Karpas-422 (cell line): ENCODE measurements around the gene KCNIP1. TPM values are rescaled to one million over a fixed set of nuclear protein-coding genes. Genes with fewer than 3 reads are reported as not detected.

Experiments
- DNase-seq: peaks from one replicate; pipeline ENCODE4 v3.0.0-alpha.2; 2015
- H2AFZ ChIP-seq: fragments of 200-600 bp; sonication (generic); 2 replicates; pipeline ENCODE4 v1.6.1; 2014; ENCODE audit warnings: antibody characterized with exemption, low read length, mixed read lengths
- H3K27ac ChIP-seq: fragments of 200-600 bp; sonication (generic); 2 replicates; pipeline ENCODE4 v1.5.1; 2014; ENCODE audit warnings: mild to moderate bottlenecking, low read length, moderate library complexity
- H3K27me3 ChIP-seq: fragments of 200-600 bp; sonication (generic); 2 replicates; pipeline ENCODE4 v1.6.1; 2014; ENCODE audit warnings: low read length, mixed read lengths
- H3K36me3 ChIP-seq: fragments of 200-600 bp; sonication (generic); 2 replicates; pipeline ENCODE4 v1.6.1; 2014; ENCODE audit warnings: low read length, mixed read lengths; ENCODE audit not compliant: insufficient read depth
- H3K4me1 ChIP-seq: fragments of 200-600 bp; sonication (generic); 2 replicates; pipeline ENCODE4 v1.6.1; 2014; ENCODE audit warnings: mild to moderate bottlenecking, low read length, mixed read lengths
- H3K4me2 ChIP-seq: fragments of 200-600 bp; sonication (generic); 2 replicates; pipeline ENCODE4 v1.6.1; 2014; ENCODE audit warnings: low read length, low read depth, mild to moderate bottlenecking; ENCODE audit not compliant: poor library complexity, severe bottlenecking
- H3K4me3 ChIP-seq: fragments of 200-600 bp; sonication (generic); 2 replicates; pipeline ENCODE4 v1.5.1; 2014; ENCODE audit warnings: mild to moderate bottlenecking, antibody characterized with exemption, low read length, mixed read lengths
- H3K79me2 ChIP-seq: fragments of 200-600 bp; sonication (generic); 2 replicates; pipeline ENCODE4 v1.6.1; 2014; ENCODE audit warnings: mild to moderate bottlenecking, low read length, mixed read lengths
- H3K9ac ChIP-seq: fragments of 200-600 bp; sonication (generic); 2 replicates; pipeline ENCODE4 v1.6.0; 2014; ENCODE audit warnings: low read length
- H3K9me2 ChIP-seq: fragments of 200-600 bp; sonication (generic), shearing (Covaris generic); replicated peaks from 2 replicates; pipeline ENCODE4 v1.6.0; 2014; ENCODE audit warnings: mild to moderate bottlenecking, low read length, moderate library complexity; ENCODE audit not compliant: insufficient read depth
- H3K9me3 ChIP-seq: fragments of 300-700, 200-600 bp; sonication (generic); 2 replicates; pipeline ENCODE4 v1.6.1; 2014; ENCODE audit warnings: low read length, mixed read lengths
- H4K20me1 ChIP-seq: fragments of 200-600 bp; sonication (generic); 2 replicates; pipeline ENCODE4 v1.6.1; 2014; ENCODE audit warnings: mild to moderate bottlenecking, antibody characterized with exemption, low read length, low read depth; ENCODE audit not compliant: insufficient read depth
- total RNA-seq: library from RNA; depleted of rRNA; stranded (reverse); fragments of >200 nt; shearing (Covaris generic); gene quantifications from 2 replicates; pipeline ENCODE4 v1.2.3, GENCODE V29; 2014; ENCODE audit warnings: low replicate concordance

Gene KCNIP1
- total RNA-seq, 1 experiment from 2014 or later, result not detected

DNA sequence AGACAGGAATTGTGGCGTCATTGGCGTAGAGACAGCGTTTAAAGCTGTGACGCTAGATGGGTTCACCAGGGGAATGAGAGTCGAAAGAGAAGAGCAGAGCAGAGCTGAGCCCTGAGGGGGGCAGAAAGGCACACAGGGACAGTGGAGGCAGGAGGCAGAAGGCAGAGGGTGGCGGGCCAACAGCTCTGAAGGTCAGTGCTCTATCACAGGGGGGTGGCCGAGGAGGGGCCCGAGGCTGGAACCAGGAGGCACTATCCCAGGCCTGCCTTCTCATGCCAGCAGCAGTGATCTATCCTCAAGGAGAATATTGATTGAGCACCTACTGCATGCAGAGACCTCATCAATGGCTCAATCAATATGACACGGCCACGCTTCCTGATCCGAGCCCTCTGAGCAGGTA, 132.4 kb downstream of the KCNIP1 start:
- H3K9me2 ChIP-seq, result no peaks in the 10 kb centered on the region
- H3K4me1 ChIP-seq, result peaks cover 22% of the 10 kb centered on the region
- no peaks in the 10 kb centered on the region for H3K27me3 ChIP-seq
- no peaks in the 10 kb centered on the region for H3K9me3 ChIP-seq
- H3K27ac ChIP-seq, result no peak overlapping the region
- DNase-seq, result no peak
- H3K4me2 ChIP-seq, result no peak overlapping the region
- no peaks in the 10 kb centered on the region for H3K79me2 ChIP-seq
- no peak overlapping the region for H3K9ac ChIP-seq
- H3K4me3 ChIP-seq, result no peak overlapping the region
- no peaks in the 10 kb centered on the region for H3K36me3 ChIP-seq
- H4K20me1 ChIP-seq, result no peaks in the 10 kb centered on the region
- H2AFZ ChIP-seq, result no peak overlapping the region

DNA sequence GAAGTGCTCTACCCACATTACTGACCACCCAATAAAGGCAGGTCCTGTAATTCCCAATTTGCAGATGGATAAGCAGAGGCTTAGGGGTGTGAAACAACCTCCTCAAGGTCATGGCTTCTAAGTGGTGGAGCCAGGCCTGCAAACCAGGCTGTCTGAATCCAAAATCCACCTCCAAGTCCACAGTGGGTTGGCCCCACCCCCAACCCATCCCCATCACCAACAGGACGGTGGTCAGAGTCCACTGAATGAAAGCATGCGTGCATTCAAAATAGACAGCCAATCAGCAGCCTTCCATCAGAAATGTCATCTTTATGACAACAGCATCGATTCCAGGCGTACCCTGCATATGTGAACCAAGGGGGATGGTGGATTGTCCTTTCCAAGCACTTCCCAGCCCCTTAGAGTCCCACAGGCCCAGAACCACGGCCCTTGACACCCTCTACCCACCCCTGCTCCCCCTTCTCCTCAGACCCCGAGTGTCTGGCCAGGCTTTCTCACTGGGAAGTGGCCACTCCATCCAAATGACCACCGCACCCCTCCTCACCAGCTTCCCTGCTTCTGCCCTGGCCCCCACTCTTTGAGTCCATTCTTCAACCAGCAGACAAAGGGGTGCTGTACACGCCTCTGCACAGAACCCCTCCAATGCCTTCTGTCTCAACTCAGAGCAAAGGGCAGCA, 133.1 kb downstream of the KCNIP1 start:
- no peaks in the 10 kb centered on the region for H4K20me1 ChIP-seq
- H3K4me3 ChIP-seq, result no peak overlapping the region
- no peak overlapping the region for H3K27ac ChIP-seq
- no peak for DNase-seq
- H3K79me2 ChIP-seq, result no peaks in the 10 kb centered on the region
- no peaks in the 10 kb centered on the region for H3K36me3 ChIP-seq
- H3K9me3 ChIP-seq, result no peaks in the 10 kb centered on the region
- H3K4me1 ChIP-seq, result peaks cover 26% of the 10 kb centered on the region
- H3K27me3 ChIP-seq, result no peaks in the 10 kb centered on the region
- no peak overlapping the region for H3K9ac ChIP-seq
- no peak overlapping the region for H2AFZ ChIP-seq
- no peaks in the 10 kb centered on the region for H3K9me2 ChIP-seq
- no peak overlapping the region for H3K4me2 ChIP-seq

DNA sequence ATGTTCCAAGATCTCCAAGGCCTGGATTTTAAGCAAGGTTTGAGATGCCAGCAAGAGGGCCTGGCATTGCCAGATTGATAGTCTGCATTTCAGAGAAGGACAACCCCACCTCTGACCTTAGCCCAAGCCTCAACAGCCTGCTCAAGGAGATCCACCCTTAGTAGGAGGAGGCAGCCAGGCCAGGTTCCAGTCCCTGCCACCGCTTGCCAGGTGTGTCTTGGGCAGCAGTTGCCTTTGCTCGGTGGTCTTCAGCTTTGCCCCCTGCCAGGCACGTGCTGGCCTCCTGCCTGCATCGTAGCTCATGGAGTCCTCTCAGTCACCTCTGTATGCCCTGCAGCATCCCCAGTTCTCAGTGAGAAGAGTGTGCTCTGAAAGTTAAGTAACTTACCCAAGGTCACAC, 134.2 kb downstream of the KCNIP1 start:
- no peak for DNase-seq
- H2AFZ ChIP-seq, result no peak overlapping the region
- no peak overlapping the region for H3K27ac ChIP-seq
- H3K9ac ChIP-seq, result no peak overlapping the region
- H3K27me3 ChIP-seq, result no peaks in the 10 kb centered on the region
- no peaks in the 10 kb centered on the region for H3K9me2 ChIP-seq
- no peaks in the 10 kb centered on the region for H3K9me3 ChIP-seq
- no peak overlapping the region for H3K4me3 ChIP-seq
- no peak overlapping the region for H3K4me2 ChIP-seq
- no peaks in the 10 kb centered on the region for H4K20me1 ChIP-seq
- H3K4me1 ChIP-seq, result peaks cover 23% of the 10 kb centered on the region
- H3K79me2 ChIP-seq, result no peaks in the 10 kb centered on the region
- H3K36me3 ChIP-seq, result no peaks in the 10 kb centered on the region

DNA sequence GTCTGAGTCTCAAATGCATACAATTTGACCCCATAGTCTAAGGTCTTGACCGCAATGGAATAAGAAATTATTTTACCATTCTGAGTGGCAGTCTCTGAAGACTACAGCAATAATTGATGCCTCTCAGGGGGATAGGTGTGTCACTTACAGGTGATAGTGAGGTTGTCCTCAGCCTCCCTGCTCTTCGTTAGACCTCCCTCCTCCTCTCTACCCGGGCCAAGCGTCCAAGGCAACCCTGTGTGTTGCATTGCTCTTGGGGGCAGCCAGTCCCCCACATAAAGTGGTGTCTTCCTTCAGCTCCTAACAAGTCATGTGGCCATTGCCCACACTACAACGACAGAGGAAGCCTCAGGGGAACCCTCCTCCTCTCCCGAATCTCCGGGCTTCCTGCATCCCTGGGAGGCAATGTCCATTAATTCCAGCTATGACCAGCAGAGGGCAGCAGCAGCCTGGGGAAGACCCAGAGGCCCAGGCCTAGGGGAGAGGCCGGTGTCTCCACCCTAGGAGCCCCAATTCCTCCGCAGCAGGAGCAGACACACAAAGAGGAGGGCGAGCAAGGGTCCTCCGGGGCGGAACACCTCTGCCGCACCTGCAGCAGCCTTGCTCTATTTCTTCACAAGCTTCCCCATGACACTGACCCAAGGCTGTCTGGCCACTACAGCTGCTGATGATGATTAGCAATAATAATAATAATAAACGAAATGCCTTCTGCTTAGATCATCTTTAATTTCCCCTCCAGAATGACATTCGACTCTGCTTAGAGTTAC, 134.8 kb downstream of the KCNIP1 start:
- DNase-seq, result peak; percentile 89
- H3K4me2 ChIP-seq, result no peak overlapping the region

DNA sequence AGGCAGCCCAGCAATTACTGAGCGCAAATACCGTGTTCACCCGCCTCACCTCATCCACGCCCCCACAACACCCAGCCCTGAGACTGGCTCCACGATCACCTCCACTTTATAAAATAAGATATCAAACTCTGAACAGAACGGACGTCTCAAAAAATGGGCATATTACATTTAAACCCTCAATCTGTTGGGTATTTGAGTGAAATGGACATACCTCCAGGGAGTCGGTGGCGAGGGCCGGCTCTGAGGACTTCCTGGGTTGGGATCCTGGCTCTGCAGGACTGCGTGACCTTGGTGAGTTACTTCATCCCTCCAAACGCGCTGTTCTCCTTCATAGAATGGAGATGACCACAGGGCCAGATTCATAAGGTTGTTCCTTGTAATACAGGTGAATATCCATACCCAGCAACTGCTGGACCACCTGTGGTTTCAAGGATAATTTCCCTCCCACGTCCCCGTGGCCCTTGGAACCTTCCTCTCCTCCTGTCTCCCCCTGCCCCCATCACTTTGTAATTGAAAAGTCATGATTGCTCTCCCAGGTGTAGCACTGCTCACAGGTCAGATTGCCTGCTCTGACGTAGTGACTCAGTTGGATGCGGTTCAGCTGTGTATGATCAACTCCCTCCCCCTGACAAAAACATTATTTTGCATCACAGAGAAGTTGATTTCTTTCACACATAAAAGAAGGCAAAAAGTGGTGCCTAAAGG, 135.6 kb downstream of the KCNIP1 start:
- no peaks in the 10 kb centered on the region for H3K9me2 ChIP-seq
- no peaks in the 10 kb centered on the region for H3K79me2 ChIP-seq
- peaks cover 13% of the 10 kb centered on the region for H3K4me1 ChIP-seq
- DNase-seq, result no peak
- no peak overlapping the region for H3K4me3 ChIP-seq
- no peaks in the 10 kb centered on the region for H3K36me3 ChIP-seq
- no peak overlapping the region for H2AFZ ChIP-seq
- no peak overlapping the region for H3K4me2 ChIP-seq
- no peak overlapping the region for H3K27ac ChIP-seq
- no peaks in the 10 kb centered on the region for H4K20me1 ChIP-seq
- no peak overlapping the region for H3K9ac ChIP-seq
- no peaks in the 10 kb centered on the region for H3K9me3 ChIP-seq
- no peaks in the 10 kb centered on the region for H3K27me3 ChIP-seq

More for the DNA sequence above, 134.8 kb downstream of the KCNIP1 start:
- Histone ChIP-seq H3K4me3 (no peak overlapping the region), H3K27me3 (no peaks in the 10 kb centered on the region), H3K9me2 (no peaks in the 10 kb centered on the region), H3K9ac (no peak overlapping the region), H3K9me3 (no peaks in the 10 kb centered on the region), H3K4me1 (peaks cover 19% of the 10 kb centered on the region), H3K36me3 (no peaks in the 10 kb centered on the region), H3K79me2 (no peaks in the 10 kb centered on the region), H4K20me1 (no peaks in the 10 kb centered on the region), H3K27ac (no peak overlapping the region), H2AFZ (no peak overlapping the region)

DNA sequence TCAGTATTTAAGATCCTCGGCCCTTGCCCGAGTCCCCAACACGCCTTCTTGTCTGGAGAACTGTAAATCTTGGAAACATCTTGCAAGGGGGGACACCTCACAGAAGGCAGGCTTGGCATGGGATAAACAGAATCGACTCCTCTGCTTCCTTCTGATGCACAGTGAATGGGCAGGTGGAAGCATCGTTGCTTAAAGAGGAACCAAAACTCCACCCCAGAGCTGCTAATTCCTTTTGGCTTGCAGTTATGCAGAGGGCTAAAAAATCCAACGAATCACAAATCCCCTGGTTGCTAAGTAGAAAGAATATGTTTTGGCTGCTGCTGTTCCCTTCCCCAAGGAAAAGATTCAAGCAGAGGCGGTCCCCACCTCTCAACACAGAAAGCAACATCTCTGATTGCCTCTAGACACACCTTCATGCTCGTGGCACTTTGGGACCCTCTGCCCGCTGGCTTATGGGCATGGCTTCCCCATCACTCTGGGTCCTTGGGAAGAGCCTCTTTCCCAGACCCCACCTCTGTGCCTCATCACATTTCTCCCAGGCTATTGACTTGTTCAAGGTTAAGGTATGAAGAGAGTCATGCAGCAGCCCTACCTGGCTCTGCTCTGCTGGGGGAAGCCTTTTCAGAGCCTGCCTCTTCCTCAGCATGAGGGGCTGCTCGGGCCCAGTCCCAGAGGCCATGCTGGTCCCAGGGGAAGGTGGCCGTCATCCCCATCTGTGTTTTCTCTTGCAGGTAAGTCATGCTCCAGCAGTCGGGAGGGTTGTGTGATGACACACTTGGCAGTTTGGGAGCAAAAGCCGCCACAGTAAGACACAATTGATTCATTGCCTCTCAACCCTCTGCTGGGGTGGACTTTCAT, 137.1 kb downstream of the KCNIP1 start:
- H3K4me3 ChIP-seq, result no peak overlapping the region
- H3K9ac ChIP-seq, result no peak overlapping the region
- H3K4me2 ChIP-seq, result peak overlapping the region; percentile 9
- H3K27me3 ChIP-seq, result no peaks in the 10 kb centered on the region
- no peak overlapping the region for H3K27ac ChIP-seq
- no peak overlapping the region for H2AFZ ChIP-seq
- H4K20me1 ChIP-seq, result no peaks in the 10 kb centered on the region
- H3K36me3 ChIP-seq, result no peaks in the 10 kb centered on the region
- H3K4me1 ChIP-seq, result peaks cover 13% of the 10 kb centered on the region
- no peaks in the 10 kb centered on the region for H3K79me2 ChIP-seq
- H3K9me3 ChIP-seq, result no peaks in the 10 kb centered on the region
- DNase-seq, result peak; percentile 69
- no peaks in the 10 kb centered on the region for H3K9me2 ChIP-seq

DNA sequence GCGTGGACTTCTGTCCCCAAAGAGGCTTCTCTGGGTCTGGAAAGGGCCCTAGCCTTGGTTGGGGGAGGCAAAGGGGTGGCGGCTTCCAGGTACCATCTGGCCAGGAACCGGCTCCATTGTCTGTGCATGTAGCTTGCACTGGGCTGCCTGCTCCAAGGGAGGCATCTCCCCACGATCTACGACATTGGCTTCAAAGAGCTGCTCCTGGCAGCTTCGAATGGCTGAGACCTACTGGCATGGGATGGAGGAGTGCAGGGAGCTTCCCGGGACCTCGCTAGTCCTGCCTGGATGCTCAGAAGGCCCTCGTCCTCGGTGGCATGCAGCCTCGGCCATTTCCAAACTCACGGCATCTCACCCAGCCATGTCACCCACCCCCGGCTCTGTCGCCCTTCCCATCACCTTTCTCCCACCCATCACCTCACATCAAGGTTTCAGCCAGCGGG, 137.8 kb downstream of the KCNIP1 start:
- no peaks in the 10 kb centered on the region for H3K36me3 ChIP-seq
- no peaks in the 10 kb centered on the region for H3K79me2 ChIP-seq
- H3K4me1 ChIP-seq, result peaks cover 13% of the 10 kb centered on the region
- H3K4me2 ChIP-seq, result no peak overlapping the region
- H3K9ac ChIP-seq, result no peak overlapping the region
- no peak overlapping the region for H3K27ac ChIP-seq
- no peak overlapping the region for H2AFZ ChIP-seq
- no peaks in the 10 kb centered on the region for H3K27me3 ChIP-seq
- no peaks in the 10 kb centered on the region for H4K20me1 ChIP-seq
- DNase-seq, result no peak
- H3K4me3 ChIP-seq, result no peak overlapping the region
- no peaks in the 10 kb centered on the region for H3K9me3 ChIP-seq
- no peaks in the 10 kb centered on the region for H3K9me2 ChIP-seq
